ENCODE measurements around the gene TMEM19.
A peak's percentile ranks its signal among the peaks of the same experiment; 100 is the strongest.

Gene TMEM19

GRCh38 chr12:71718611-71719010 is 32.7 kb downstream of the TMEM19 start:
- no peak for DNase-seq (ENCODE audit: low read depth in 2 of 2)

- no peak for DNase-seq (ENCODE audit: low read depth in 2 of 2)
These were observed 33.9 kb downstream of the TMEM19 start for GRCh38 chr12:71719647-71720370.

GRCh38 chr12:71721783-71722505 is 36.1 kb downstream of the TMEM19 start:
- no peak for DNase-seq (ENCODE audit: low read depth in 2 of 2)

GRCh38 chr12:71725011-71725410 is 39.1 kb downstream of the TMEM19 start:
- no peak for DNase-seq (ENCODE audit: low read depth in 2 of 2)

- no peak for DNase-seq (ENCODE audit: low read depth in 2 of 2)
These were observed 40.7 kb downstream of the TMEM19 start for GRCh38 chr12:71726548-71726947.

GRCh38 chr12:71727958-71728357 is 42.1 kb downstream of the TMEM19 start:
- DNase-seq (ENCODE audit: low read depth in 2 of 2): no peak

- no peak for DNase-seq (ENCODE audit: low read depth in 2 of 2)
These were observed 45.1 kb downstream of the TMEM19 start for GRCh38 chr12:71730936-71731335.

- DNase-seq (ENCODE audit: low read depth in 2 of 2): no peak
These were observed 45.8 kb downstream of the TMEM19 start for GRCh38 chr12:71731439-71732356.

- no peak for DNase-seq (ENCODE audit: low read depth in 2 of 2)
These were observed 46.5 kb downstream of the TMEM19 start for GRCh38 chr12:71732357-71732712.

- no peak for DNase-seq (ENCODE audit: low read depth in 2 of 2)
These were observed 51.3 kb downstream of the TMEM19 start for GRCh38 chr12:71737197-71737596.

- DNase-seq (ENCODE audit: low read depth in 2 of 2): no peak
These were observed 57.1 kb downstream of the TMEM19 start for GRCh38 chr12:71742998-71743397.

GRCh38 chr12:71744522-71745300 is 58.8 kb downstream of the TMEM19 start:
- DNase-seq (ENCODE audit: low read depth in 2 of 2): no peak

- DNase-seq (ENCODE audit: low read depth in 2 of 2): peak in 1 of 2 donors; percentile 10
These were observed 61.2 kb downstream of the TMEM19 start for GRCh38 chr12:71746974-71747611.

GRCh38 chr12:71748081-71748850 is 62.4 kb downstream of the TMEM19 start:
- no peak for DNase-seq (ENCODE audit: low read depth in 2 of 2)

GRCh38 chr12:71749666-71750065 is 63.8 kb downstream of the TMEM19 start:
- no peak for DNase-seq (ENCODE audit: low read depth in 2 of 2)

- no peak for DNase-seq (ENCODE audit: low read depth in 2 of 2)
These were observed 67.0 kb downstream of the TMEM19 start for GRCh38 chr12:71752891-71753290.
